Measurements from ENCODE around the gene NBPF19. TPM values are rescaled to one million over a fixed set of nuclear protein-coding genes. Genes with fewer than 3 reads are reported as not detected.
"Not testable (repeated sequence)": the region's sequence is repeated elsewhere in the genome, so short reads cannot be mapped to it uniquely, and the experiment has no call there.

The NBPF19 gene, protein sequence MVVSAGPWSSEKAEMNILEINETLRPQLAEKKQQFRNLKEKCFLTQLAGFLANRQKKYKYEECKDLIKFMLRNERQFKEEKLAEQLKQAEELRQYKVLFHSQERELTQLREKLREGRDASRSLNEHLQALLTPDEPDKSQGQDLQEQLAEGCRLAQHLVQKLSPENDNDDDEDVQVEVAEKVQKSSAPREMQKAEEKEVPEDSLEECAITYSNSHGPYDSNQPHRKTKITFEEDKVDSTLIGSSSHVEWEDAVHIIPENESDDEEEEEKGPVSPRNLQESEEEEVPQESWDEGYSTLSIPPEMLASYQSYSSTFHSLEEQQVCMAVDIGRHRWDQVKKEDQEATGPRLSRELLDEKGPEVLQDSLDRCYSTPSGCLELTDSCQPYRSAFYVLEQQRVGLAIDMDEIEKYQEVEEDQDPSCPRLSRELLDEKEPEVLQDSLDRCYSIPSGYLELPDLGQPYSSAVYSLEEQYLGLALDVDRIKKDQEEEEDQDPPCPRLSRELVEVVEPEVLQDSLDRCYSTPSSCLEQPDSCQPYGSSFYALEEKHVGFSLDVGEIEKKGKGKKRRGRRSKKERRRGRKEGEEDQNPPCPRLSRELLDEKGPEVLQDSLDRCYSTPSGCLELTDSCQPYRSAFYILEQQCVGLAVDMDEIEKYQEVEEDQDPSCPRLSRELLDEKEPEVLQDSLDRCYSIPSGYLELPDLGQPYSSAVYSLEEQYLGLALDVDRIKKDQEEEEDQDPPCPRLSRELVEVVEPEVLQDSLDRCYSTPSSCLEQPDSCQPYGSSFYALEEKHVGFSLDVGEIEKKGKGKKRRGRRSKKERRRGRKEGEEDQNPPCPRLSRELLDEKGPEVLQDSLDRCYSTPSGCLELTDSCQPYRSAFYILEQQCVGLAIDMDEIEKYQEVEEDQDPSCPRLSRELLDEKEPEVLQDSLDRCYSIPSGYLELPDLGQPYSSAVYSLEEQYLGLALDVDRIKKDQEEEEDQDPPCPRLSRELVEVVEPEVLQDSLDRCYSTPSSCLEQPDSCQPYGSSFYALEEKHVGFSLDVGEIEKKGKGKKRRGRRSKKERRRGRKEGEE (N-terminal part only)
- 2.7 and 3.8 TPM in 2 replicates for total RNA-seq

DNA sequence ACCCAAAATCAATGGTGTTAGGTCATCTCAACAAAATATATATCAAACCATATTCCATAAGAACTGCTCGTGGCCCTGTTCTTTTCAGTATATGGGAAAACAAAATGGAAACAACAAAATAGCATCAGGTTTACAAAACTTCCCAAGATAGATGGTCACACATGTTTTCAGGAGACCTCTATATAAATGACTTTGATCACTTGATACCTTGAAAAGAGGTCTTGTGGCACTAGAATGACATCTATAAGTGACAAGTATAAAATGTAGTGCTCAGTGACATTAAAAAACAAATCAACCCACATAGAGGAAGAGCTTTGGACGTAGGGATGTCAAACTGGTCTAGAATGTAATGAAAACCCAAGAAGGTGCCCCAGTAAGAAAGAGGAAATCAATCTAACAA lies at the start of gene NBPF19:
Gene NBPF19, plus strand, starts transcription at position 301 of the 400 bp plus-strand sequence. CDS start 888 bp downstream, outside the sequence.
- DNase-seq (ENCODE audit: low read depth, low spot score) = not testable (repeated sequence)

DNA sequence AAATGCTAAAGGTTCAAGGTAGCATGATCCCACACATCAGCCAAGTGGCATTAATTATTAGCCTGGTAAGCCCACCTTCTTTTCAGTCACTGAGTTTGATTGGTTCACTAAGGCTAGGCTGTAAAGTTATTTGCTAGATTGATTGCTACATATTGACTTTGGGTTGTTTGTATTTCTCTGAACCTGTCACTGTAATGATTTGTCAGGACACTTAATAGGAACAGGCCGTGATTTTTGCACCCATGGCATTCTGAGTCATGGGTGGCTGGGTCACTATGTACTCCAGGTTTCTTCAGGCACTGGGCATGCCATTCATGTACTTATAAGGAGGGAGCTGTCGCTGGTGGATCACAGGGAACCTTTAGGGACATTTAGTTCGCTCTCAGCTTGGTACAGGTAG lies 46.5 kb upstream of the NBPF19 start:
- not testable (repeated sequence) for DNase-seq (ENCODE audit: low read depth, low spot score)

DNA sequence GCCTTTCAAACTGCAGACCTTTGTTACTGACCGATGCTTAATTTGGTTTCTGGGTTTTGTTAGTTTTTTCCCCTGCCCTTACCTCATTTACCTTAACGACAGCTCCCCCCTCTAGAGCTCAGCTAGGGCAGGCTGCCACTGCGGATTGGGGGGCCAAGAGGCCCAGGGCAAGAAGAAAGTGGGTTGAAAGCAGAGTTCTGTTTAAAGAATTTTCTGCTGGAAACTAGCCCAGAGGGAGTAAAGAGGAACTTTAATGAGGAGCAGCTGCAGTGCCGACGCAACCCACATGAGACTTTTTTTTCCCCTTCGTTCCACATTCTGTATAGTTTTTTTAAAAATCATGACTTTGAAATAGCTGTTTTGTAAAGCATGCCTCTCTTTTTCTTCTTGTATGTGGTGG lies 29.4 kb upstream of the NBPF19 start:
- DNase-seq (ENCODE audit: low read depth, low spot score) = not testable (repeated sequence)

DNA sequence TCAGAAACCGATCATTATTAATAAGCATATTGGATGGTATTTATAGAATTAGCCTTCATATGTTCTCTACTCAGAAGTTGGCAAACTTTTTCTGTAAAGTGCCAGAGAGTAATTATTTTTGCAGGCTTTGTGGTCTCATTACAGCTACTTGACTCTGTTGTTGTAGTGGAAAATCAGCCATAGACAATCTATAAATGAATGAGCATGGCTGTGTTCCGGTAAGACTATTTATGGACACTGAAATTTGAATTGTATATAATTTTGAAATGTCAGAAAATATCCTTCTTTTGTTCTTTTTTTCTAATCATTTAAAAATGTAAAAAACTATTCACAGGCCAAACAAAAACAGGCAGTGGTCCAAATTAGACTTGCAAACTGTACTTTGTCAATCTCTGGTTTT lies 22.6 kb upstream of the NBPF19 start:
- not testable (repeated sequence) for DNase-seq (ENCODE audit: low read depth, low spot score)

DNA sequence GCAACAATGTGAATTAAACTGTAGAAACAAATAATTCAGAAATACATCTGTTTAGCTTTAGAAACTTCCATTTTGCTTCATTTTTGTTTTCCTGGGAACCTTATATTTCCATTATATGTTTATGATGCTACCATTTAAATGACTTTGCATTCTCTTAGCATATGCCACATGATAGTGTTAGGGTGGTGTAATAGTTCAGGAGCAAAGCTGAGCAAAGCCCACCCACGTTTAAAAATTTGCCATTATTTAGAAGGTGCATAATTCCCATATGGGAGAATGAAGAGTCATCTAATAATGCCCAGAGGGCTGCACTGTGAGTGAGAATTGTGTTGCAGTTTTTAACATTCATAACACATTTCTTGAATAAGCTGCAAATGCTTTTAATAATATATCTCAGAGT lies 22.2 kb upstream of the NBPF19 start:
- not testable (repeated sequence) for DNase-seq (ENCODE audit: low read depth, low spot score)

DNA sequence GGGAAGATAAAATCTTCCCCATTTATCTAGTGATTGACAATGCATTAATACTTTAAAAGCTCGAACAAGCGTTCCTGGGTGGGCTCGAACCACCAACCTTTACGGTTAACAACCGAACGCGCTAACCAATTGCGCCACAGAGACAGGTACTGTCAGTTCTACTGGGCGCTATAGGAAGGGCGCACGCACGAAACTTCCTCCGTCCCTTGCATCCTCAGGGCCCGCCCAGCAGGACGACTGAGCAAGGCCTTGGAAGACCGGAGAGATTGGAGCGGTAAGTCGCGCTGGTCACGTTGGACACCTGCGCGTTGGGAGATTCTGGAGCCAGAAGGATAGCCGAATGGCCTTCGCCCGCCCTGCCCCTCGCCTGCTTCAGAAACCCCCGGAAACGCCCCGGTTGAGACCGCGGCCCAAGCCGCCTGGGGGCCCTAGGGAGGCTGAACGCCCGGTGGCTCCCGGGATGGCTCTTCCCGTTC lies 83.5 kb downstream of the NBPF19 start:
- not testable (repeated sequence) for DNase-seq (ENCODE audit: low read depth, low spot score)

DNA sequence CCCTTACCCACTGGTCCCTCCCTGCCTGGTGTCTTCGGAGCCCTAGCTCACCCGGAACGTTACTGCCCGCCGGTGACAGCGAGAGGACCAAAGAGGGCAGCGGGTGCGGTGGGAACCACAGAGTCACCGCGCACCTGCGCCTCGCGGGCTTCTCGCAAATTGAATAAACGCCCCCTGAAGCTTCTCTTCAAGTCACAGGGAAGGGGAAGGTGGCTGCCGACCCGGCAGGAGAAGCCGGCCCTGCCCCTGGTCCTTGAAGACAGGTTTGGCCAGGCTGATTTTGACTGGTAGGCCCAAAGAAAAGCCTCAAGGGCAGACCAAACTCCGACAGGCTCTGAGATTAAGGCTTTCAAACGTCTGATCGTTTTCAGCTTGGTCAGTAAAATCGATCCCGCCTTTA lies 87.0 kb downstream of the NBPF19 start:
- DNase-seq (ENCODE audit: low read depth, low spot score) = not testable (repeated sequence)

DNA sequence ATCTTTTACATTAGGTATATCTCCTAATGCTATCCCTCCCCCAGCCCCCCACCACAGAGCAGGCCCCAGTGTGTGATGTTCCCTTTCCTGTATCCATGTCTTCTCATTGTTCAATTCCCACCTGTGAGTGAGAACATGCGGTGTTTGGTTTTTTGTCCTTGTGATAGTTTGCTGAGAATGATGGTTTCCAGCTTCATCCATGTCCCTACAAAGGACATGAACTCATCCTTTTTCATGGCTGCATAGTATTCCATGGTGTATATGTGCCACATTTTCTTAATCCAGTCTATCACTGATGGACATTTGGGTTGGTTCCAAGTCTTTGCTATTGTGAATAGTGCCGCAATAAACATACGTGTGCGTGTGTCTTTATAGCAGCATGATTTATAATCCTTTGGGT lies 90.6 kb downstream of the NBPF19 start:
- not testable (repeated sequence) for DNase-seq (ENCODE audit: low read depth, low spot score)

DNA sequence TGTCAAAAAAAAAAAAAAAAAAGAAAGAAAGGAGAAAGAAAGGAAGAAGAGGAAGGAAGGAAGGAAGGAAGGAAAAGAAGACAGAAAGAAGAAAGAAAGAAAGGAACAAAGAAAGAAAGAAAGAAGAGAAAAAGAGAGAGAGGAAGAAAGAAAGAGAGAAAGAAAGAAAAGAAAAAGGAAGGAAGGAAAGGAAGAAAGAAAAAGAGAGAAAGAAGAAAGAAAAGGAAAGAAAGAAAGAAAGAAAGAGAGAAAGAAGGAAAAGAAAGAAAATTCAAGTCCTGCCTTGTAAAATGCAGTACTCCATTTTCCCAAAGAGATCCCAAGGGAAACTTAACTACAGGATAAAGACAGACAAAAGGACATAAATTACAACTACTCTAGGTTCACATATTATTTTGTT lies 97.9 kb downstream of the NBPF19 start:
- not testable (repeated sequence) for DNase-seq (ENCODE audit: low read depth, low spot score)

DNA sequence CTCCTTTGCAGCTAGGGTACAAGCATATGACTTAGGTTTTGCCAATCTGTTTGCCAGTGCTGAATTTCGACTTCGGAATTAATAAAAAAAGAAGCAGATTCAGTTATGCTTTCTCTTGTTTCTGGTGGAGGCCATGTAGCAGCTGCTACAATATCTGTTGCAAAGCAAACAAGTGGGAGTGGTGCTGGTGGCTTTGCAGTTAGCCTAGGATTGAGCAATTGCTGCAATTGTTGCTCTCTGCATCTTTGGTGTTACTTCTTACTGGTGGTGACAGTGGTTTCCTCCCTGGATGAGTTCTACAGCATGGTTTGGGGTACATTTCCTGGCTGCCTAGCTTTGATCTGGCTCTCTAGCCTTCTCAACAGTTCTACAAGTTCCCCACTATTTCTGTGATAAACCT lies 110.7 kb downstream of the NBPF19 start:
- DNase-seq (ENCODE audit: low read depth, low spot score) = not testable (repeated sequence)

Other genes with a start within 250 kb of the NBPF19 start
- gene PPIAL4C, start 108.8 kb downstream of the NBPF19 start, total RNA-seq = not detected in 2 replicates

All from pulmonary artery endothelial cell (primary cell).